HCT116 (cell line): ENCODE measurements around the gene SH3BP4.

Experiments
- CTCF ChIP-seq, 3 experiments: fragments of 200-600 bp in 1 of 3; sonication (generic) in 1 of 3; IDR thresholded peaks in 2 of 3; conservative IDR thresholded peaks in 1 of 3; 2 replicates each; pipeline ENCODE4 v1.5.1; 2012 to 2017; ENCODE audit warnings: low read depth in 2 of 3, low read length in 2 of 3, antibody characterized with exemption in 1 of 3, borderline replicate concordance in 1 of 3, control low read depth in 1 of 3, mild to moderate bottlenecking in 1 of 3, mixed read lengths in 1 of 3, mixed run types in 1 of 3, moderate library complexity in 1 of 3; ENCODE audit not compliant: insufficient read depth in 1 of 3
- ELF1 ChIP-seq: IDR thresholded peaks from 2 replicates; pipeline ENCODE4 v1.6.1; 2012; ENCODE audit warnings: low read depth, borderline replicate concordance
- EZH2 ChIP-seq: fragments of 200-600 bp; sonication (generic); IDR thresholded peaks from 2 replicates; pipeline ENCODE4 v1.6.1; 2017; ENCODE audit warnings: antibody characterized with exemption, mixed run types
- EZH2phosphoT487 ChIP-seq: fragments of 200-600 bp; IDR thresholded peaks from 2 replicates; pipeline ENCODE4 v1.6.1; 2018; ENCODE audit warnings: antibody characterized with exemption, borderline replicate concordance
- JUND ChIP-seq: IDR thresholded peaks from 2 replicates; pipeline ENCODE4 v1.6.1; 2012
- POLR2A ChIP-seq: IDR thresholded peaks from 2 replicates; pipeline ENCODE4 v1.7.0; 2011; ENCODE audit warnings: borderline replicate concordance; ENCODE audit not compliant: insufficient read depth, insufficient read length; ENCODE audit errors: extremely low read depth
- POLR2AphosphoS5 ChIP-seq: IDR thresholded peaks from 2 replicates; pipeline ENCODE4 v1.6.1; 2011; ENCODE audit warnings: mild to moderate bottlenecking, low read depth, low read length, moderate library complexity
- SIN3A ChIP-seq: IDR thresholded peaks from 2 replicates; pipeline ENCODE4 v1.6.1; 2012; ENCODE audit warnings: low read depth
- TCF7L2 ChIP-seq: IDR thresholded peaks from 2 replicates; pipeline ENCODE4 v1.7.0; 2011; ENCODE audit warnings: borderline replicate concordance, inconsistent platforms; ENCODE audit not compliant: insufficient read depth, insufficient read length; ENCODE audit errors: extremely low read depth
- ZFX ChIP-seq: fragments of 450-650 bp; IDR thresholded peaks from 2 replicates; pipeline ENCODE4 v1.6.1; 2017
- ZNF274 ChIP-seq: fragments of 200-500 bp; sonication (Bioruptor generic); IDR thresholded peaks from 2 replicates; pipeline ENCODE4 v1.6.1; 2014; ENCODE audit warnings: mild to moderate bottlenecking, low read depth, low read length, inconsistent platforms
- TF ChIP-seq, protein P1 (sequence below): IDR thresholded peaks from 2 replicates; pipeline ENCODE4 v1.6.1; 2012
- TF ChIP-seq, protein P2 (sequence below): IDR thresholded peaks from 2 replicates; pipeline ENCODE4 v1.6.1; 2012

DNA sequence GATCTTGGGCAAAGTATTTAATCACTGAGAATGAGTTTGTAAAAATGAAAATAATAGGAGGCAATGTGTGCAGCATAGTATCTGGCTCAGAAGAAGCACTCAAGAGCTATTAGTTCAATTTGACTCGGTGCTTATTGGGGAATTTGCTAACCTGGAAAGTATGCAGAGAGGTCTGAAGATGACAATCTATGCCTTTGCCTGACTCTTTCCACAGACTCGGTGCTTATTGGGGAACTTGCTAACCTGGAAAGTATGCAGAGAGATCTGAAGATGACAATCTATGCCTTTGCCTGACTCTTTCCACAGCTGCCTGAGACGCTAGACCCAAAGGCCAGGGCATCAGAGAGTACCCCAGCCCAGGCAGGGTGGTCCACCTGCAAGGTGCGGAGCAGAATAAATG, 12.2 kb upstream of the SH3BP4 start:
- TF ChIP-seq TCF7L2 (no peak), EZH2phosphoT487 (no peak), SIN3A (no peak), JUND (no peak), ZFX (no peak), CTCF (IDR thresholded peaks at IDR 0.05 in 2 of 3, conservative IDR thresholded peaks at IDR 0.05 in 1 of 3; ENCODE audit: borderline replicate concordance in 1 of 3, insufficient read depth in 1 of 3, low read depth in 2 of 3, low read length in 2 of 3) (no peak), ELF1 (no peak), ZNF274 (no peak), POLR2A (no peak), POLR2AphosphoS5 (no peak), EZH2 (no peak)
- TF ChIP-seq, protein P1, sequence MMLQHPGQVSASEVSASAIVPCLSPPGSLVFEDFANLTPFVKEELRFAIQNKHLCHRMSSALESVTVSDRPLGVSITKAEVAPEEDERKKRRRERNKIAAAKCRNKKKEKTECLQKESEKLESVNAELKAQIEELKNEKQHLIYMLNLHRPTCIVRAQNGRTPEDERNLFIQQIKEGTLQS, result no peak
- TF ChIP-seq, protein P2, sequence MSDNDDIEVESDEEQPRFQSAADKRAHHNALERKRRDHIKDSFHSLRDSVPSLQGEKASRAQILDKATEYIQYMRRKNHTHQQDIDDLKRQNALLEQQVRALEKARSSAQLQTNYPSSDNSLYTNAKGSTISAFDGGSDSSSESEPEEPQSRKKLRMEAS, result no peak
